IPS-15b (cell line): ENCODE data around the gene MANSC4.
"Not testable (repeated sequence)": the region's sequence is repeated elsewhere in the genome, so short reads cannot be mapped to it uniquely, and the experiment has no call there.

Experiments
- H3K27me3 ChIP-seq: one replicate; pipeline ENCODE4 v1.6.1; 2013; ENCODE audit warnings: low read length; ENCODE audit not compliant: control insufficient read depth, insufficient read depth
- H3K36me3 ChIP-seq: one replicate; pipeline ENCODE4 v1.6.1; 2013; ENCODE audit warnings: low read length; ENCODE audit not compliant: control insufficient read depth, insufficient read depth
- H3K4me1 ChIP-seq: one replicate; pipeline ENCODE4 v1.6.1; 2013; ENCODE audit warnings: mild to moderate bottlenecking, low read length; ENCODE audit not compliant: control insufficient read depth, insufficient read depth
- H3K4me3 ChIP-seq: one replicate; pipeline ENCODE4 v1.5.1; 2013; ENCODE audit warnings: low read depth, low read length
- H3K9ac ChIP-seq: one replicate; pipeline ENCODE4 v1.6.1; 2013; ENCODE audit warnings: low read depth, mild to moderate bottlenecking, low read length
- H3K9me3 ChIP-seq: one replicate; pipeline ENCODE4 v1.6.1; 2013; ENCODE audit warnings: mild to moderate bottlenecking, low read length; ENCODE audit not compliant: control insufficient read depth, insufficient read depth

Gene MANSC4

GRCh38 chr12:27772328-27773049, 7.5 kb downstream of the MANSC4 start:
- no peaks in the 10 kb centered on the region for H3K9me3 ChIP-seq
- H3K4me3 ChIP-seq, result no peak overlapping the region
- H3K9ac ChIP-seq, result no peak overlapping the region

DNA sequence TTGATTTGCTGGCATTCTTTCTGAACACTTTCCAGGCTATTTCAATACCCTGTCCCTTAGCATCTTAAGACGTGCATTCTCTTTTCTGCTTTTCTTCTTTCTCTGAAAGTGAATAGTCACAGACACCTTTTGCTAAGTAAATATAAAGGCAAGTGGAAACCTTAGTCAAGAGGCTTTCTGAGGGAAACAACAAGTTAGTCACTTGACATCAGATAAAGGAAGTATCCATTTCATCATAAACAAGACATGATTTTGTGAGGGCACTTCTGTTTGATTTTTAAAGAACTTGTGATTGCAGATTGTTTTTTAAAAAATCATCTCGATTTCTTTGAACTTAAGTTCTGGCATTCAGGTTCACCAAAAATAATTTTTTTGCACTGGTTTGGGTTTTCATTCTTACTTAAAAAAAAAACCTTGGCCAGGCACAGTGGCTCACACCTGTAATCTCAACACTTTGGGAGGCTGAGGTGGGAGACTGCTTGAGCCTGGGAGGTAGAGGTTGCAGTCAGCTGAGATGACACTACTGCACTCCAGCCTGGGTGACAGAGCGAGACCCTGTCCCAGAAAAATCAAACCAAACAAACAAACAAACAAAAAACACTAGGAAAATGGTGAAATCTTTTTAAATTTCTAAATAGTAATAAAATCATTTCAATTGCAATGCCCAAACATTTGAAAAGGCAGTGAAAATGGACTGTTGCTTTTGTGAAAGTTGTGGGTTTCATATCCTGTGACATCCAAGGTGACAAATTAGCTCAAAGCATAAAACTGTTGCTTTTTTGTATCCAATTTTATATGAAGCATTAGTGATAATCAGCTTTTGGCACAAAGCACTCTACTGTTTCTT, 8.3 kb downstream of the MANSC4 start:
- no peak overlapping the region for H3K9ac ChIP-seq
- no peaks in the 10 kb centered on the region for H3K4me1 ChIP-seq
- no peaks in the 10 kb centered on the region for H3K27me3 ChIP-seq
- no peaks in the 10 kb centered on the region for H3K9me3 ChIP-seq
- no peak overlapping the region for H3K4me3 ChIP-seq
- H3K36me3 ChIP-seq, result no peaks in the 10 kb centered on the region

More at GRCh38 chr12:27772328-27773049, 7.5 kb downstream of the MANSC4 start:
- H3K27me3 ChIP-seq, result no peaks in the 10 kb centered on the region
- no peaks in the 10 kb centered on the region for H3K36me3 ChIP-seq
- no peaks in the 10 kb centered on the region for H3K4me1 ChIP-seq

DNA sequence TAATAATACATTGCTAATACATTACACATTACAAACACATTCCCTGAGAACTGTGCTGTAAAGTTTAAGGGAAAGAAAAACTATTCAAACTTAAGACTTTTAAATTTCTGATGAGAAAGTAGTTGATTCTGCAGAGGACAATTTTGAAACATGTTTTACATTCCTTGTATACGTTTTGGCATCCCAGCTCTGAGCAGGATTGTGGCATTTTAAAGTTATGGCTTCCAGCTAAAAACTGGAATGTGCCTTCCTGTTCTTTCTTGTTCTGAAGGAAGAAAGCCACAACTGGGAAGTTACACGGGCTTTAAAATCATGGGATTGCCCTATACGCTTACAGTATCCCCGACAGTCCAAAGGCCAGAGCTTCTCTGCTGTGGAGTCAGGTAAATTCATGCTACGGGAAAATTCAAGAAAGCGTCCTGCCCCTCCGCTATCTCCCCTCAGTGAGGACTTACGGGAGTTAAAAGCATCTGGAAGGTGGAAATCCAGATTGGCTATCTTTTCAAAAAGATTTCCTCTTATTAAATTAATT, 10.8 kb downstream of the MANSC4 start:
- no peak overlapping the region for H3K4me3 ChIP-seq
- no peaks in the 10 kb centered on the region for H3K27me3 ChIP-seq
- H3K9ac ChIP-seq, result no peak overlapping the region
- H3K4me1 ChIP-seq, result no peaks in the 10 kb centered on the region
- no peaks in the 10 kb centered on the region for H3K36me3 ChIP-seq
- H3K9me3 ChIP-seq, result no peaks in the 10 kb centered on the region

- Histone ChIP-seq H3K27me3 (no peaks in the 10 kb centered on the region), H3K4me1 (no peaks in the 10 kb centered on the region), H3K9me3 (no peaks in the 10 kb centered on the region), H3K4me3 (no peak overlapping the region), H3K9ac (no peak overlapping the region), H3K36me3 (no peaks in the 10 kb centered on the region)
These were observed 13.4 kb downstream of the MANSC4 start for GRCh38 chr12:27766587-27766986.

DNA sequence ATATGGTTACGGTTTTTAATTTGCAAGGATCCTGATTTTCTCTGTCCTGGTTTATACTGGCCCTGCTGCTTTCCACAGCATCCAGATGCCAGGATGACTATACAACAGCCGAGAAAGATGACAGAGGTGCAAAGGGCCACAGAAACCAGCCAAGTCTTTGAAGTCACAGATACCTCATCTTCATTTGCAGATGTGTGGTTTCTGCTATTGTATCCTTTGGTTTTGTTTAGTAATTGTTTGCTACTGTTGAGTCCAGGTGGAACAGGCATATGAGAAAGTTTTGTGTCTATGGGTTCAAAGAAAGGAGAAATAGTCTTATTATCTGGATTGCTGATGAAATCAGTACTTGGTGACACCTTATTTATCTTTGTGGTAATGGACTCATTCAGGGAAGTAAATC, 17.3 kb downstream of the MANSC4 start:
- Histone ChIP-seq H3K4me1 (no peaks in the 10 kb centered on the region), H3K4me3 (no peak overlapping the region), H3K36me3 (no peaks in the 10 kb centered on the region), H3K9me3 (no peaks in the 10 kb centered on the region), H3K27me3 (no peaks in the 10 kb centered on the region), H3K9ac (no peak overlapping the region)

GRCh38 chr12:27756670-27757195, 23.3 kb downstream of the MANSC4 start:
- Histone ChIP-seq H3K9me3 (no peaks in the 10 kb centered on the region), H3K4me1 (peaks cover 3% of the 10 kb centered on the region), H3K36me3 (peaks cover 3% of the 10 kb centered on the region), H3K27me3 (no peaks in the 10 kb centered on the region), H3K9ac (no peak overlapping the region), H3K4me3 (no peak overlapping the region)

- H3K9me3 ChIP-seq, result no peaks in the 10 kb centered on the region
- H3K9ac ChIP-seq, result no peak overlapping the region
- no peaks in the 10 kb centered on the region for H3K27me3 ChIP-seq
- H3K4me3 ChIP-seq, result no peak overlapping the region
- H3K36me3 ChIP-seq, result peaks cover 3% of the 10 kb centered on the region
- peaks cover 3% of the 10 kb centered on the region for H3K4me1 ChIP-seq
These were observed 25.2 kb downstream of the MANSC4 start for GRCh38 chr12:27754795-27755194.

DNA sequence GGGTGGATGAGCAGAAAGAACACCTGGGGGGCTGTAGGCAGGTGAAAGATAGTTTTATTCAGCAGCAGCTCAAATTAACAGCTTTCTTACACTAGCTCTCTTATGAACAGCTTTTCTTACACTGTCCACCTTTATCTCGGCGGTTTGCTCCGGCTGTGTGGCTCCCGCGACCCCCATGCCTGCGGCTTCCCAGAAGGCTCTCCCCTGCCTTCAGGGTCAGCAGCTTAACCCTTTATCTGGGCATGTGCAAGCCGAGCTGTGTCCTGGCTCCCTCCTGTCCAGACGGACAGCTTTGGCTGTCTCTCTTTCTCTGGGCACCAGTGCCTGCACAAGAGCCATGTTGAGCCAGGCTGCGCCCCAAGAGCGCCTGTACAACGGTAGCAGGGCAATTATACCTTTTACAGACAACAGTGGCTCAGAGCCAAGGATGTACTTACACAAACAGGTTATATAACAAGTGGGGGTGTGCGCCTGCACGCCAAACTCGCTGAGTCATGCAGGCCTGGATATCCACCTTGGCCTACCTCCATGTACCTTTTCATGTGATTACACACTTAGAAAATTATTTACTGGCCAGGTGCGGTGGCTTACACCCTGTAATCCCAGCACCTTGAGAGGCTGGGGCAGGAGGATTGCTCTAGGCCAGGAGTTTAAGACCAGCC, 28.5 kb downstream of the MANSC4 start:
- H3K9me3 ChIP-seq, result no peaks in the 10 kb centered on the region
- H3K36me3 ChIP-seq, result peaks cover 3% of the 10 kb centered on the region
- no peaks in the 10 kb centered on the region for H3K27me3 ChIP-seq
- H3K4me1 ChIP-seq, result peaks cover 3% of the 10 kb centered on the region
- no peak overlapping the region for H3K9ac ChIP-seq
- no peak overlapping the region for H3K4me3 ChIP-seq

DNA sequence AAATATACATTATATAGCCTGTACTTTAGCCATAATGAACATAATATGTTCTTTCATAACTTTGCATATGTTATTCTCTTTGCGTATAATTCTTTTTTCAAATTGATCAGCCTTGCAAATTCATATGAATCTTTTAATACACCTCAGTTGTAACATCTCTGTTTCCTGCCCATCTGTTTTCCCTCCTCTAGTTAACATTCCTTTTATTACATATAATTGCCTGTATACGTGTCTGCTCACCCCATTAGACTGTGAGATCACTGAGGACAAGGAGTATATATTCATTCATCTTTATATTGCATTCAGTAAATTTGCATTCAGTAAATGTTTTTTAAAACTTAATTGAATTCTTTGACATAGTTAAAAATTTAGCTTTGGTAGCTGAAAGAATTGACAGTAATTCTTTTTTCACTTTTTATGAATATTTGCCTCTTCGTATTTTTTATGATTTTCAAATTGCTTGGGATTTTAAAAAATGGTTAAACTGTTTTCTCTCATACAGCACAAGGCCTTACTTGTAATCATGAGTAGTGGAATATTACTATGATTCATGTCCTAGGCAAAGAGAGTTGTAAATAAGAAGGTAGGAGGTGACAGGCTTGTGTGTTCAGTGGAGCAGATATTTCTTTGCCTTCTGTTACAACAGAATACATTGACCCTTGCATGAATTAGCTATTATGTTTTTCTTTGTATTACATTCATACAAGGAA, 32.8 kb downstream of the MANSC4 start:
- Histone ChIP-seq H3K36me3 (peaks cover 4% of the 10 kb centered on the region), H3K27me3 (no peaks in the 10 kb centered on the region), H3K9me3 (no peaks in the 10 kb centered on the region), H3K4me3 (no peak overlapping the region), H3K9ac (no peak overlapping the region), H3K4me1 (no peaks in the 10 kb centered on the region)

DNA sequence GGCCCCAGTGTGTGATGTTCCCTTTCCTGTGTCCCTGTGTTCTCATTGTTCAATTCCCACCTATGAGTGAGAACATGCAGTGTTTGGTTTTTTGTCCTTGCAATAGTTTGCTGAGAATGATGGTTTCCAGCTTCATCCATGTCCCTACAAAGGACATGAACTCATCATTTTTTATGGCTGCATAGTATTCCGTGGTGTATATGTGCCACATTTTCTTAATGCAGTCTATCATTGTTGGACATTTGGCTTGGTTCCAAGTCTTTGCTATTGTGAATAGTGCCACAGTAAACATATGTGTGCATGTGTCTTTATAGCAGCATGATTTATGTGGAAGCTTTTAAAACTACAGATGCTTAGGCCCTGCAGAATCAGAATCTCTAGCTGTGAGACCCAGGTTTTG, 34.3 kb downstream of the MANSC4 start:
- H3K36me3 ChIP-seq, H3K27me3 ChIP-seq, H3K4me3 ChIP-seq, H3K9me3 ChIP-seq, H3K4me1 ChIP-seq, H3K9ac ChIP-seq: not testable (repeated sequence)

GRCh38 chr12:27743601-27744000, 36.4 kb downstream of the MANSC4 start:
- Histone ChIP-seq H3K27me3 (no peaks in the 10 kb centered on the region), H3K9me3 (no peaks in the 10 kb centered on the region), H3K4me3 (no peak overlapping the region), H3K36me3 (peaks cover 4% of the 10 kb centered on the region), H3K9ac (no peak overlapping the region), H3K4me1 (no peaks in the 10 kb centered on the region)
